Osteoblast (primary cell): ENCODE results near the gene BCAT1. TPM values are rescaled to one million over a fixed set of nuclear protein-coding genes. Genes with fewer than 3 reads are reported as not detected.
"Not testable (repeated sequence)": the region's sequence is repeated elsewhere in the genome, so short reads cannot be mapped to it uniquely, and the experiment has no call there.

Experiments used
- DNase-seq: peaks from one replicate; pipeline ENCODE4 v3.0.0; 2011; ENCODE audit warnings: low spot score, mixed read lengths; ENCODE audit not compliant: insufficient read length; ENCODE audit errors: missing footprints
- H2AFZ ChIP-seq: 2 replicates; pipeline ENCODE4 v1.6.0; 2011; ENCODE audit warnings: mild to moderate bottlenecking, low read length
- H3K27ac ChIP-seq: 2 replicates; pipeline ENCODE4 v1.5.1; 2011; ENCODE audit warnings: mild to moderate bottlenecking, low read depth, low read length, moderate library complexity
- H3K27me3 ChIP-seq: 2 replicates; pipeline ENCODE4 v1.6.0; 2012; ENCODE audit warnings: mild to moderate bottlenecking, control low read depth, inconsistent platforms, low read length, moderate library complexity; ENCODE audit not compliant: insufficient read depth
- H3K36me3 ChIP-seq: 2 replicates; pipeline ENCODE4 v1.5.1; 2011; ENCODE audit warnings: mild to moderate bottlenecking, low read length, control low read depth, moderate library complexity; ENCODE audit not compliant: insufficient read depth
- H3K4me1 ChIP-seq: 2 replicates; pipeline ENCODE4 v1.5.1; 2011; ENCODE audit warnings: mild to moderate bottlenecking, low read length, control low read depth, moderate library complexity; ENCODE audit not compliant: insufficient read depth
- H3K4me2 ChIP-seq: 2 replicates; pipeline ENCODE4 v1.6.0; 2011; ENCODE audit warnings: mild to moderate bottlenecking, low read length; ENCODE audit not compliant: insufficient read depth
- H3K4me3 ChIP-seq: fragments of 200-600 bp; sonication (generic); 3 replicates; pipeline ENCODE4 v1.5.1; 2012; ENCODE audit warnings: mild to moderate bottlenecking, low read length, inconsistent platforms; ENCODE audit not compliant: insufficient read depth
- H3K79me2 ChIP-seq: 2 replicates; pipeline ENCODE4 v1.6.0; 2012; ENCODE audit warnings: mild to moderate bottlenecking, low read length, control low read depth, inconsistent platforms; ENCODE audit not compliant: insufficient read depth
- H3K9me3 ChIP-seq: 2 replicates; pipeline ENCODE4 v1.5.1; 2011; ENCODE audit warnings: low read depth, low read length, control low read depth
- H4K20me1 ChIP-seq: 2 replicates; pipeline ENCODE4 v1.6.0; 2012; ENCODE audit warnings: mild to moderate bottlenecking, low read length, control low read depth; ENCODE audit not compliant: insufficient read depth
- CTCF ChIP-seq: IDR thresholded peaks from 2 replicates; pipeline ENCODE4 v1.5.1; 2011; ENCODE audit warnings: mild to moderate bottlenecking, low read depth, low read length, moderate library complexity; ENCODE audit errors: extremely low read depth
- total RNA-seq: library from RNA; depleted of rRNA; stranded (reverse); fragments of >200 nt; gene quantifications from 2 replicates; pipeline ENCODE4 v1.2.3, GENCODE V29; 2012

Gene BCAT1
- total RNA-seq, 1 donor: 273 TPM

DNA sequence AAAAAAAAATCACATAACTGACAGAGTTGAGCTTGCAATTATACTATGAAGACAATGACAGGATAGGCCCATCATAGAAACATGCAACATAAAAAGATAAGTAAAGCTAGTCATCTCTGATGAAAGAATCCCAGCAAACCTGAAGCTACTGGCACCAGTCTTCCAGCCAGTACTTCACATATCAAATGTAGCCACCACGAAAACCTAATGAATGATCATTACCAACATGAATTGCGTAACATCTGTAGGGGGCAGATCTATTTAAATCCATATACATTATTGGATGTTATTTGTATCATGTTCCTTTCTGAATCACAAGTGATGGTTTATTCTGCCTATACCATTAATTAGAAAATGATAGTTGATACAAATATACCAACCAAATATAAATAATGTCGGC lies 73.9 kb downstream of the BCAT1 start:
- Histone ChIP-seq H3K36me3 (peaks cover 10% of the 10 kb centered on the region), H3K27ac (no peak overlapping the region), H3K4me1 (no peaks in the 10 kb centered on the region), H3K4me3 (no peak overlapping the region), H3K4me2 (no peak overlapping the region), H2AFZ (no peak overlapping the region), H3K27me3 (no peaks in the 10 kb centered on the region), H3K79me2 (no peaks in the 10 kb centered on the region), H3K9me3 (no peaks in the 10 kb centered on the region), H4K20me1 (no peaks in the 10 kb centered on the region)
- DNase-seq: no peak
- TF ChIP-seq CTCF: no peak

DNA sequence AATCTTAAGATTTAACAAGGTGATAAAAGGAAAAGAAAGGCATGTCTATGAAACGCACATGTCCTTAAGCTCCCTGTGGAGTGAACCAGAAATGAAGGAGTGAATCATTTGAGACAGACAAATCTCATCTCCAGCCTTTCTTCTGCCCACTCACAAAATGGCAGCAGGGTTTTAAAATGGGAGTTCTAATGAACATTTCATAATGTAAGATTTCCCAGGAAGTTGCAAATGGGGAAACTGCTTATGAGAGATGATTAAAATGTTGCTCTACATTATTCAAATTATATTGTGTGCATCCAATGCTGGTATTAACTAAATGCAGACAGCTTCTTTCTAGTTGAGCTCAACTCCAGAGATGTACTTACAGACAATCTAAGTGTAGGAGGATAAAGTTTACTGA lies 76.7 kb downstream of the BCAT1 start:
- peaks cover 4% of the 10 kb centered on the region for H3K36me3 ChIP-seq

DNA sequence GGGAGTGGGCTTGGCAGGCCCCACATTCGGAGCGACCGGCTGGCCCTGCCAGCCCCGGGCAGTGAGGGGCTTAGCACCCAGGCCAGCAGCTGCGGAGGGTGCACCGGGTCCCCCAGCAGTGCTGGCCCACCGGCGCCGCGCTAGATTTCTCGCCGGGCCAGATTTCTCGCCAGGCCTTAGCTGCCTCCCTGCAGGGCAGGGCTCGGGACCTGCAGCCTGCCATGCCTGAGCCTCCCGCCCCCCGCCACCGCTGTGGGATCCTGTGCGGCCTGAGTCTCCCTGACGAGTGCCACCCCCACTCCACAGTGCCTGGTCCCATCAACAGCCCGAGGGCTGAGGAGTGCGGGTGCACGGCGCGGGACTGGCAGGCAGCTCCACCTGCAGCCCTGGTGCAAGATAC lies 82.8 kb downstream of the BCAT1 start:
- H2AFZ ChIP-seq, DNase-seq, H3K9me3 ChIP-seq, H3K4me3 ChIP-seq, H3K4me2 ChIP-seq, H3K79me2 ChIP-seq, H3K27ac ChIP-seq, H3K27me3 ChIP-seq, H4K20me1 ChIP-seq, H3K36me3 ChIP-seq: not testable (repeated sequence)
- H3K4me1 ChIP-seq: peaks cover 20% of the 10 kb centered on the region

More for the DNA sequence above, 76.7 kb downstream of the BCAT1 start:
- Histone ChIP-seq H3K27ac (no peak overlapping the region), H3K79me2 (peaks cover 2% of the 10 kb centered on the region), H3K27me3 (no peaks in the 10 kb centered on the region), H3K9me3 (no peaks in the 10 kb centered on the region), H3K4me1 (no peaks in the 10 kb centered on the region), H3K4me3 (no peak overlapping the region), H2AFZ (no peak overlapping the region), H3K4me2 (no peak overlapping the region), H4K20me1 (no peaks in the 10 kb centered on the region)
- no peak for DNase-seq
- TF ChIP-seq CTCF: no peak

GRCh38 chr12:24864796-24865125 lies 84.1 kb downstream of the BCAT1 start:
- no peak overlapping the region for H2AFZ ChIP-seq
- H3K9me3 ChIP-seq: no peaks in the 10 kb centered on the region
- no peak for TF ChIP-seq CTCF
- H3K36me3 ChIP-seq: no peaks in the 10 kb centered on the region
- no peaks in the 10 kb centered on the region for H4K20me1 ChIP-seq
- H3K27me3 ChIP-seq: no peaks in the 10 kb centered on the region
- no peak overlapping the region for H3K4me2 ChIP-seq
- H3K4me3 ChIP-seq: no peak overlapping the region
- H3K27ac ChIP-seq: peak overlapping the region; percentile 23
- DNase-seq: peak; percentile 57
- H3K4me1 ChIP-seq: peaks cover 20% of the 10 kb centered on the region
- H3K79me2 ChIP-seq: peaks cover 2% of the 10 kb centered on the region
